ENCODE data around the gene CDV3. TPM values are rescaled to one million over a fixed set of nuclear protein-coding genes. Genes with fewer than 3 reads are reported as not detected.
"Not testable (repeated sequence)": the region's sequence is repeated elsewhere in the genome, so short reads cannot be mapped to it uniquely, and the experiment has no call there.

Gene CDV3
- 140 TPM for total RNA-seq

GRCh38 chr3:133573629-133574194 lies at the start of gene CDV3:
TSS of gene CDV3 (plus strand) at chr3:133573686. CDS start at chr3:133574045, 359 bp downstream.
- intact Hi-C loops (cut with DNase I), result no loop called here
- DNase-seq (ENCODE audit: low spot score) (peak; percentile 76), ATAC-seq (no peak)

GRCh38 chr3:133523758-133524157 lies 49.7 kb upstream of the CDV3 start:
- intact Hi-C loops (cut with DNase I); ATAC-seq; DNase-seq (ENCODE audit: low spot score): not testable (repeated sequence)

- intact Hi-C loops (cut with DNase I), result no loop called here
- ATAC-seq, result peak; percentile 67
- no peak for DNase-seq (ENCODE audit: low spot score)
These were observed 48.1 kb upstream of the CDV3 start for GRCh38 chr3:133525435-133525834.

- intact Hi-C loops (cut with DNase I), result no loop called here
- DNase-seq (ENCODE audit: low spot score) (no peak), ATAC-seq (no peak)
These were observed 46.3 kb upstream of the CDV3 start for GRCh38 chr3:133527081-133527715.

GRCh38 chr3:133529809-133530208 lies 43.7 kb upstream of the CDV3 start:
- intact Hi-C loops (cut with DNase I), result no loop called here
- ATAC-seq, result no peak
- DNase-seq (ENCODE audit: low spot score), result no peak

GRCh38 chr3:133531981-133532380 lies 41.5 kb upstream of the CDV3 start:
- no peak for DNase-seq (ENCODE audit: low spot score)
- ATAC-seq, result no peak
- intact Hi-C loops (cut with DNase I), result no loop called here

- intact Hi-C loops (cut with DNase I), result no loop called here
- ATAC-seq, result no peak
- DNase-seq (ENCODE audit: low spot score), result no peak
These were observed 40.5 kb upstream of the CDV3 start for GRCh38 chr3:133532951-133533350.

- DNase-seq (ENCODE audit: low spot score) (no peak), ATAC-seq (peak; percentile 71)
- intact Hi-C loops (cut with DNase I), result no loop called here
These were observed 37.3 kb upstream of the CDV3 start for GRCh38 chr3:133535971-133536881.

- ATAC-seq; DNase-seq (ENCODE audit: low spot score); intact Hi-C loops (cut with DNase I): not testable (repeated sequence)
These were observed 36.4 kb upstream of the CDV3 start for GRCh38 chr3:133537131-133537530.

GRCh38 chr3:133538154-133538553 lies 35.3 kb upstream of the CDV3 start:
- DNase-seq (ENCODE audit: low spot score) (no peak), ATAC-seq (no peak)
- intact Hi-C loops (cut with DNase I), result no loop called here

GRCh38 chr3:133540896-133541674 lies 32.4 kb upstream of the CDV3 start:
- ATAC-seq, result no peak

GRCh38 chr3:133542871-133543270 lies 30.6 kb upstream of the CDV3 start:
- DNase-seq (ENCODE audit: low spot score), result no peak
- intact Hi-C loops (cut with DNase I), result no loop called here
- no peak for ATAC-seq

More at GRCh38 chr3:133540896-133541674, 32.4 kb upstream of the CDV3 start:
- DNase-seq (ENCODE audit: low spot score), result no peak
- intact Hi-C loops (cut with DNase I), result no loop called here

GRCh38 chr3:133544983-133545382 lies 28.5 kb upstream of the CDV3 start:
- intact Hi-C loops (cut with DNase I); ATAC-seq; DNase-seq (ENCODE audit: low spot score): not testable (repeated sequence)

- DNase-seq (ENCODE audit: low spot score) (no peak), ATAC-seq (peak; percentile 77)
These were observed 25.9 kb upstream of the CDV3 start for GRCh38 chr3:133547432-133548041.

GRCh38 chr3:133548090-133548489 lies 25.4 kb upstream of the CDV3 start:
- intact Hi-C loops (cut with DNase I), result no loop called here
- ATAC-seq (peak; percentile 56), DNase-seq (ENCODE audit: low spot score) (no peak)

More at GRCh38 chr3:133547432-133548041, 25.9 kb upstream of the CDV3 start:
- intact Hi-C loops (cut with DNase I), result no loop called here

GRCh38 chr3:133549565-133549964 lies 23.9 kb upstream of the CDV3 start:
- DNase-seq (ENCODE audit: low spot score) (no peak), ATAC-seq (no peak)
- intact Hi-C loops (cut with DNase I), result no loop called here

- DNase-seq (ENCODE audit: low spot score); ATAC-seq; intact Hi-C loops (cut with DNase I): not testable (repeated sequence)
These were observed 21.9 kb upstream of the CDV3 start for GRCh38 chr3:133551589-133551988.

GRCh38 chr3:133561679-133562078 lies 11.8 kb upstream of the CDV3 start:
- ATAC-seq (no peak), DNase-seq (ENCODE audit: low spot score) (no peak)
- intact Hi-C loops (cut with DNase I), result no loop called here

- ATAC-seq (no peak), DNase-seq (ENCODE audit: low spot score) (no peak)
- intact Hi-C loops (cut with DNase I), result no loop called here
These were observed 11.1 kb upstream of the CDV3 start for GRCh38 chr3:133562376-133562775.

All from sciatic nerve (tissue), 2 donors.